ENCODE results near the gene TBRG4.
A peak's percentile ranks its signal among the peaks of the same experiment; 100 is the strongest.

The TBRG4 gene

GRCh38 chr7:45089341-45089891 lies 22.1 kb downstream of the TBRG4 start:
- peak; percentile 56 to 59 for DNase-seq (ENCODE audit: low read depth in 2 of 2)

- no peak for DNase-seq (ENCODE audit: low read depth in 2 of 2)
These were observed 22.6 kb downstream of the TBRG4 start, which contains the start of gene NACAD for GRCh38 chr7:45088821-45089340. Gene NACAD (minus strand): TSS chr7:45088969. CDS start chr7:45088894, 75 bp downstream.

GRCh38 chr7:45088146-45088701 lies 23.3 kb downstream of the TBRG4 start:
- DNase-seq (ENCODE audit: low read depth in 2 of 2), result no peak

- no peak for DNase-seq (ENCODE audit: low read depth in 2 of 2)
These were observed 24.0 kb downstream of the TBRG4 start for GRCh38 chr7:45087301-45088145.

- no peak for DNase-seq (ENCODE audit: low read depth in 2 of 2)
These were observed 25.0 kb downstream of the TBRG4 start for GRCh38 chr7:45086331-45087065.

- no peak for DNase-seq (ENCODE audit: low read depth in 2 of 2)
These were observed 25.8 kb downstream of the TBRG4 start for GRCh38 chr7:45085619-45086200.

- DNase-seq (ENCODE audit: low read depth in 2 of 2), result no peak
These were observed 26.4 kb downstream of the TBRG4 start for GRCh38 chr7:45084901-45085618.

GRCh38 chr7:45084336-45084735 lies 27.2 kb downstream of the TBRG4 start:
- DNase-seq (ENCODE audit: low read depth in 2 of 2), result no peak

- DNase-seq (ENCODE audit: low read depth in 2 of 2), result no peak
These were observed 28.6 kb downstream of the TBRG4 start for GRCh38 chr7:45082831-45083331.

GRCh38 chr7:45082031-45082830 lies 29.3 kb downstream of the TBRG4 start:
- no peak for DNase-seq (ENCODE audit: low read depth in 2 of 2)

- DNase-seq (ENCODE audit: low read depth in 2 of 2), result no peak
These were observed 29.9 kb downstream of the TBRG4 start for GRCh38 chr7:45081670-45081974.

- no peak for DNase-seq (ENCODE audit: low read depth in 2 of 2)
These were observed 30.4 kb downstream of the TBRG4 start for GRCh38 chr7:45080958-45081669.

- DNase-seq (ENCODE audit: low read depth in 2 of 2), result no peak
These were observed 31.1 kb downstream of the TBRG4 start for GRCh38 chr7:45080265-45080957.

- no peak for DNase-seq (ENCODE audit: low read depth in 2 of 2)
These were observed 33.3 kb downstream of the TBRG4 start for GRCh38 chr7:45078125-45078681.

- DNase-seq (ENCODE audit: low read depth in 2 of 2), result no peak
These were observed 33.9 kb downstream of the TBRG4 start for GRCh38 chr7:45077579-45077978.

GRCh38 chr7:45076946-45077345 lies 34.6 kb downstream of the TBRG4 start:
- DNase-seq (ENCODE audit: low read depth in 2 of 2), result no peak

GRCh38 chr7:45075871-45076796 lies 35.4 kb downstream of the TBRG4 start:
- no peak for DNase-seq (ENCODE audit: low read depth in 2 of 2)

- no peak for DNase-seq (ENCODE audit: low read depth in 2 of 2)
These were observed 36.2 kb downstream of the TBRG4 start for GRCh38 chr7:45075355-45075644.
